ENCODE measurements around the gene SLC22A2. TPM values are rescaled to one million over a fixed set of nuclear protein-coding genes. Genes with fewer than 3 reads are reported as not detected.

SLC22A2 gene
- polyA plus RNA-seq, 3 donors = not detected

DNA sequence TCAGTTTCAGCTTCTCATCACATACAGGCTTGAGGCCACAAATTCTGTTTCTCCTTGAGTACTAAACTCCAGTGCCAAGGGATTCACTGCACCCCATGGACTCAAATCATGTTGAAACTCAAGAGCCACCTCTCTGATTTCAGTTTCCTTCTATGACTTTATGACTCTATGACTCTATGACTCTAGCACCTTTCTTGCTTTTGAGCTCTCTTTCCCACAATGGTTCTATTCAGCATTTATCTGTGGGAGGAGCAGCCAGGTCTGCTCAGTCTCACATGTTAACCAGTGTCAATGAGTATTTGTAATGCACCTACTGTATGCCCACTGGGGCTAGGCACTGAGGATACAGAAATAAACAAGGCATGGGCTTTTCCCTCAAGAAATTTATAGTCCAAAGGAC lies 14.6 kb upstream of the SLC22A2 start:
- H3K79me2 ChIP-seq (ENCODE audit: insufficient read depth, low read length) = no peaks in the 10 kb centered on the region
- no peaks in the 10 kb centered on the region for H3K4me1 Mint-ChIP-seq
- no peak for DNase-seq
- no peaks in the 10 kb centered on the region for H3K4me1 ChIP-seq (ENCODE audit: control insufficient read depth in 1 of 2, insufficient read depth in 2 of 2, low read length in 2 of 2)
- no peak overlapping the region for H3K9ac ChIP-seq (ENCODE audit: insufficient read depth, low read length, poor library complexity, severe bottlenecking)
- H3K4me3 Mint-ChIP-seq = no peak overlapping the region
- H3K4me2 ChIP-seq (replicated peaks; ENCODE audit: extremely low read depth, low read length, poor library complexity, severe bottlenecking) = no peak overlapping the region
- no peaks in the 10 kb centered on the region for H4K20me1 ChIP-seq (ENCODE audit: insufficient read depth, low read length)
- H3K27ac Mint-ChIP-seq = no peak overlapping the region
- H3K36me3 Mint-ChIP-seq = no peaks in the 10 kb centered on the region
- no peaks in the 10 kb centered on the region for H3K36me3 ChIP-seq (replicated peaks in 1 of 2; ENCODE audit: control insufficient read depth in 1 of 2, insufficient read depth in 2 of 2, low read length in 2 of 2)
- intact Hi-C loops (cut with micrococcal nuclease) = no loop called here
- H3K9me3 ChIP-seq (replicated peaks in 1 of 2; ENCODE audit: control insufficient read depth in 1 of 2, insufficient read depth in 1 of 2, low read length in 2 of 2) = no peaks in the 10 kb centered on the region
- H3K27ac ChIP-seq (ENCODE audit: low read depth in 1 of 2, low read length in 2 of 2) = no peak overlapping the region
- H2AFZ ChIP-seq (ENCODE audit: insufficient read depth, low read depth, low read length, poor library complexity, severe bottlenecking) = no peak overlapping the region
- peaks cover 0 to 1% (median 1%) of the 10 kb centered on the region in 3 donors for H3K27me3 Mint-ChIP-seq (ENCODE audit: low read depth in 3 of 3)
- H3K4me3 ChIP-seq (replicated peaks in 1 of 3; ENCODE audit: low read depth in 2 of 3, low read length in 3 of 3) = no peak overlapping the region
- TF ChIP-seq, protein P1, sequence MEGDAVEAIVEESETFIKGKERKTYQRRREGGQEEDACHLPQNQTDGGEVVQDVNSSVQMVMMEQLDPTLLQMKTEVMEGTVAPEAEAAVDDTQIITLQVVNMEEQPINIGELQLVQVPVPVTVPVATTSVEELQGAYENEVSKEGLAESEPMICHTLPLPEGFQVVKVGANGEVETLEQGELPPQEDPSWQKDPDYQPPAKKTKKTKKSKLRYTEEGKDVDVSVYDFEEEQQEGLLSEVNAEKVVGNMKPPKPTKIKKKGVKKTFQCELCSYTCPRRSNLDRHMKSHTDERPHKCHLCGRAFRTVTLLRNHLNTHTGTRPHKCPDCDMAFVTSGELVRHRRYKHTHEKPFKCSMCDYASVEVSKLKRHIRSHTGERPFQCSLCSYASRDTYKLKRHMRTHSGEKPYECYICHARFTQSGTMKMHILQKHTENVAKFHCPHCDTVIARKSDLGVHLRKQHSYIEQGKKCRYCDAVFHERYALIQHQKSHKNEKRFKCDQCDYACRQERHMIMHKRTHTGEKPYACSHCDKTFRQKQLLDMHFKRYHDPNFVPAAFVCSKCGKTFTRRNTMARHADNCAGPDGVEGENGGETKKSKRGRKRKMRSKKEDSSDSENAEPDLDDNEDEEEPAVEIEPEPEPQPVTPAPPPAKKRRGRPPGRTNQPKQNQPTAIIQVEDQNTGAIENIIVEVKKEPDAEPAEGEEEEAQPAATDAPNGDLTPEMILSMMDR (IDR thresholded peaks at IDR 0.05) = no peak
- peaks cover 0 to 3% (median 0%) of the 10 kb centered on the region in 7 donors for H3K9me3 Mint-ChIP-seq
- H3K27me3 ChIP-seq (ENCODE audit: control insufficient read depth in 2 of 2, insufficient read depth in 2 of 2, low read length in 2 of 2) = no peaks in the 10 kb centered on the region

DNA sequence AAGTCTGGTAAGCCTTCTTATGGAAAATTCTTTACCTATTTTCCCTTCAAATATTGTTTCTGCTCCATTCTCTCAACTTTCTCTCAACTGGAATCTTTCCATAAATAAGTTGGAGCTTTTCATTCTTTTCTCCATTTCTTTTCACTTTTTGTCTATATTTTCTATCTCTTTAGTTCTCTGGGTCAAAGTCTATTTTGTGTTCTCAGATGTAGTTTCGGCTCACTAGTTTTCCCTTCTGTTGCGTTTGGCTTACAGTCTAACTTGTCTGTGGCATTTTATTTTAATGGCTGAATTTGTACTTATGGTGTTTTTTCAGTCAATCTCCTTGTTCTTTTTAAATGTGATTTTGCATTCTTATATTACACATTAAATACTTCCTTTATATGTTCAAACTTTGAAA lies 14.1 kb upstream of the SLC22A2 start:
- H3K9me3 Mint-ChIP-seq = peaks cover 0 to 3% (median 0%) of the 10 kb centered on the region in 7 donors
- H3K9ac ChIP-seq (ENCODE audit: insufficient read depth, low read length, poor library complexity, severe bottlenecking) = no peak overlapping the region
- no peaks in the 10 kb centered on the region for H3K36me3 ChIP-seq (replicated peaks in 1 of 2; ENCODE audit: control insufficient read depth in 1 of 2, insufficient read depth in 2 of 2, low read length in 2 of 2)
- H3K4me3 ChIP-seq (replicated peaks in 1 of 3; ENCODE audit: low read depth in 2 of 3, low read length in 3 of 3) = no peak overlapping the region
- H3K27ac ChIP-seq (ENCODE audit: low read depth in 1 of 2, low read length in 2 of 2) = no peak overlapping the region
- H3K9me3 ChIP-seq (replicated peaks in 1 of 2; ENCODE audit: control insufficient read depth in 1 of 2, insufficient read depth in 1 of 2, low read length in 2 of 2) = no peaks in the 10 kb centered on the region
- WGBS (ENCODE audit: insufficient coverage) = no CpG with 5 or more reads among the region's 2 CpGs
- no peak overlapping the region for H2AFZ ChIP-seq (ENCODE audit: insufficient read depth, low read depth, low read length, poor library complexity, severe bottlenecking)
- no peak overlapping the region for H3K27ac Mint-ChIP-seq
- TF ChIP-seq, protein P1 (IDR thresholded peaks at IDR 0.05) = no peak
- no peaks in the 10 kb centered on the region for H4K20me1 ChIP-seq (ENCODE audit: insufficient read depth, low read length)
- H3K4me3 Mint-ChIP-seq = no peak overlapping the region
- no peaks in the 10 kb centered on the region for H3K36me3 Mint-ChIP-seq
- H3K27me3 Mint-ChIP-seq (ENCODE audit: low read depth in 3 of 3) = peaks cover 0 to 1% (median 1%) of the 10 kb centered on the region in 3 donors
- no peak overlapping the region for H3K4me2 ChIP-seq (replicated peaks; ENCODE audit: extremely low read depth, low read length, poor library complexity, severe bottlenecking)
- no peaks in the 10 kb centered on the region for H3K79me2 ChIP-seq (ENCODE audit: insufficient read depth, low read length)
- H3K4me1 ChIP-seq (ENCODE audit: control insufficient read depth in 1 of 2, insufficient read depth in 2 of 2, low read length in 2 of 2) = no peaks in the 10 kb centered on the region
- intact Hi-C loops (cut with micrococcal nuclease) = no loop called here
- no peaks in the 10 kb centered on the region for H3K4me1 Mint-ChIP-seq
- no peaks in the 10 kb centered on the region for H3K27me3 ChIP-seq (ENCODE audit: control insufficient read depth in 2 of 2, insufficient read depth in 2 of 2, low read length in 2 of 2)
- no peak for DNase-seq
